Suppressor macrophage (primary cell): ENCODE measurements around the gene C13orf46.

Experiments
- DNase-seq, 4 experiments: peaks; one replicate each; pipeline ENCODE4 v3.0.0-alpha.2; 2020 to 2022

The C13orf46 gene

GRCh38 chr13:113953561-113953960 is 20.3 kb downstream of the C13orf46 start:
- no peak for DNase-seq

- DNase-seq: no peak
Measured at GRCh38 chr13:113952983-113953520, 20.8 kb downstream of the C13orf46 start.

DNA sequence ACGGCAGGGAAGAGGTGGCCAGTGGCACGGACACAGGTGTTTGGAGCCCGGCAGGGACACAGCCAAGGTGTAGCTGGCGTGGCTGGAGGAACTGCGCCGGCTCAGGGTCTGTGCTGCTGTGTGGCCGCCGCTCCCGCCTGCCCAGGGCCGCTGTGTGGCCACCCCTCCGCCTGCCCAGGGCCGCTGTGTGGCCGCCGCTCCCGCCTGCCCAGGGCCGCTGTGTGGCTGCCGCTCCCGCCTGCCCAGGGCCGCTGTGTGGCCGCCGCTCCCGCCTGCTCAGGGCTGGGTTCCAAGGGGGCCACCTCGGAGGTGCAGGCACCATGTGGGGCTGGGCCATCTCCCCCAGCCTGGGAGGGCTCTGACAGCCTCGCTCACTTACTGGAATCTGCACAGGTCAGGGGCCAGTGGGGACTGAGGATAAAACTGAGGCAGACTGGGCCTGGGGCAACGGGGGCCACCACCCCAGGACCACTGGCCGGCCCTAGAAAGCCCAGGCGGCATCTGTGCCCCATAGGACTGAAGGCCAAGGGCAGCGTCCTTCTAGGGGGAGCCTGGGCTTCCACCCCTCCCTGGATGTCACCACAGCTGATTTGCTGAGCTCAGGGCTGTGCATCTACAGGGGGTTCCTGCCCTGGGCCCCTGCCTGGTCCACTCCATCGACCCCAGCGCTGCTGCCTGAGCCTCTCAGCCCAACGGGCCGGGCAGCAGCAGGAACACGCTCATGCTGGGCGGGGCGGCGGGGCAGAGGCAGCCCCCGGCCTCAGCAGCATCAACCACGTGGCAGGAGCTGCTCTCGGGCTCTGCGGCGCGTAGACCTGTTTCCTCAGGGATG is 21.5 kb downstream of the C13orf46 start:
- DNase-seq: no peak

DNA sequence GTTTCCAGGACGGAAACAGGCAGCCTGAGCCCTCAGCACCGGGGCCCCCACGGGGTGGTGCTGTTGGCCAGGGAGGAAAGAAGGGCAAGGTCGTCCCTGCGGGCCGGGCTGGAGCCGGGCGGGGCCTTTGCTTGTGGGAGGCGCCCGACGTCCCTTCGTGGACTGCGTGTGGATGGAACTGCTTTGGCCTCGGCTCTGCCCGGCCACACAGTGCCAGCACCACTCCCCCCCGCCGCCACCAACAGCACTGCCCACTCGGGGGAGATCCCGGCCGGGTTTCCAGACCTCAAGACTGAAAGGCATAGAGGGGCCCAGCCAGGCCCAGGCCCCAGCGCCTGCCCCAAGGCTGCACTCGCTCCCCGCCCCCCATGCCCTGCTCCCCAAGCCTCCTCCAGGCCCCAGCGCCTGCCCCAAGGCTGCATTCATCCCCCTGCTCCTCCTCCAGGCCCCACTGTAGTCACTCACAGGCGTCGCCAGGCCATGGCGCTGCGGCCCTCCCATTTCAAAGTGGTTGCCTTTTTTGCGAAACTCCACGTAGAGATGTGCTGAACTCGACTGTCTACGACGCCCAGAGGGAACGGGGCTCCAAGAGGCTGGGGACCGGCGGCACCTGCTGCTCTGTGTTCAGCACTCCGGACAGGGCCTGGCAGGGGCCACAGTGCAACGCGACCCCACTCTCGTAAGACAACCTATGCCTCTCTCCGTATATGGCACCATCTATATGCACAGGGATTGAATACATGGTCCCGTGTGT is 22.5 kb downstream of the C13orf46 start:
- peak; percentile 77 to 92 (median 84) for DNase-seq

DNA sequence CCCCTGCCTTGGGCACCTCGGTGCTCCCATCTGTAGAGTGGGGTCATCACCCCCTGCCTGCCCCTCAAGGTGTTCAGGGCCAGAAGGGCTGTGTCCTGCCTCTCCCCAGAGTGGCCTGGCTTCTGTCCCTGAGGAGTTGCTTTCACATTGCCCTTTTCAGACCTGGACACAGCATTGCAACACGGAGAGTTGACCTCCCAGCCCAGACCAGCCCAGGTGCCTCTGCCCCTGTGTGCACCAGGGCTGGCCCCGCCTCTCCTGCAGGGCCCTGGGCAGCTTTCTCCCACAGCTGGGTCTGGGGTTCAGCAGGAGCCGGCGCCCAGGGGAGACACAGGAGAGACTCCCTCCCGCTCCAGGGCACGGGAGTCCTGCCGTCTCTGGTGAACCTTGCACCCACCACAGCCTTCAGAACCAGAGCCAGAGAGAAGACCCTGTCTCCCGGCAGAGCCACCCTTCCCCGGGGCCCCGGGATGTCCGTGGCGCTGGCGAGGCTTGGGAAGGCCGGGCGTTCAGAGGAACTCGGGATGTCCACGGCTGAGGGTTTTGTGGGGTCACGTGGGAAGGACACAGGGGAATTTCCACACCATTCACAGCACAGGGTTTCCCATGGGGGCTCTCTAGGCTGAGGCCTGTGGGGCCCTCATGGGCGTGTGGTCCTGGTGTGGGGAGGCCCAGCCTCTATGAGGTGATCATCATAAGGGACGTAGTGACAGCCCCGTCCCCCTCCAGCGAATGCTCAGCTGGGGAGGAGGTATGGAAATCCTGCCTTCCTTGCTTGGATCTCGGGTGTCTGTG is 23.2 kb downstream of the C13orf46 start:
- DNase-seq: no peak

GRCh38 chr13:113949546-113949945 is 24.3 kb downstream of the C13orf46 start:
- DNase-seq: no peak

GRCh38 chr13:113948034-113948742 is 25.7 kb downstream of the C13orf46 start:
- DNase-seq: peak in 2 of 4 experiments; percentile 22 to 25

- DNase-seq: peak; percentile 15 to 55 (median 39)
Measured at GRCh38 chr13:113947311-113948033, 26.4 kb downstream of the C13orf46 start.

GRCh38 chr13:113946409-113947181 is 27.3 kb downstream of the C13orf46 start:
- no peak for DNase-seq

GRCh38 chr13:113945857-113946408 is 27.9 kb downstream of the C13orf46 start:
- no peak for DNase-seq

DNA sequence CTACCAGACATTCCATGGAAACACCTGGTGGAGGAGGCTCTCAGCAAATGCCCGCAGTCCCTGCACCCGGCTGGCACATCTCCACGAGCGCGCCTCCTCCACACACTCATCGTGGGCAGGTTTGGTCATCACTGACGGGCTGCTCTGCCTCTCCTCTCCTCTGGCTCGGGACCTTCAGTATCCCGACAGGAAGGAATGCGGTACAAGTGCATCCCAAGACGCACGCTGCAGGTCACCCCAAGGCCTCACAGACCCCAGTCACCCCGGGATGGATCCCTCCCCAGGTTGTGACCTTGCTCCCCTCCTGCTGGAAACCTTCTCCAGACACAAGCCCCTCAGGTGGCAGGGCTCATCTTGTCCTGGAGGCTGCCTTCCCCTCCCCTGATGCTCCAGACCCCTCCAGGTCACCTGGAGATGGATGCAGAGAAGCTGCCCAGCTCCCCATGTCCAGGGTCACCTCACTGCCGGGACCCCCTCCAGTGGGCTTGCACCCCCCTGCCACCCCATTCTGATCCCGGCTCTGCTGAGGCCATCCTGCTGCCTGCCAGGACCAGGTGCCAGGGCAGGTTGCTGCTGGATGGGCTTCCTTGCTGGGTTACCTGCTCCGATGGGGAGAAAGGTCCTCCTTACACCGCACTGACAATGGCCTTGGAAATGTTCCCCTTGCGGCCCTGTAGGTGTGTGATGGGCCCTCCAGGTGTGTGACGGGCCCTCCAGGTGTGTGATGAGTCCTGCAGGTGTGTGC is 29.9 kb downstream of the C13orf46 start:
- DNase-seq: no peak

DNA sequence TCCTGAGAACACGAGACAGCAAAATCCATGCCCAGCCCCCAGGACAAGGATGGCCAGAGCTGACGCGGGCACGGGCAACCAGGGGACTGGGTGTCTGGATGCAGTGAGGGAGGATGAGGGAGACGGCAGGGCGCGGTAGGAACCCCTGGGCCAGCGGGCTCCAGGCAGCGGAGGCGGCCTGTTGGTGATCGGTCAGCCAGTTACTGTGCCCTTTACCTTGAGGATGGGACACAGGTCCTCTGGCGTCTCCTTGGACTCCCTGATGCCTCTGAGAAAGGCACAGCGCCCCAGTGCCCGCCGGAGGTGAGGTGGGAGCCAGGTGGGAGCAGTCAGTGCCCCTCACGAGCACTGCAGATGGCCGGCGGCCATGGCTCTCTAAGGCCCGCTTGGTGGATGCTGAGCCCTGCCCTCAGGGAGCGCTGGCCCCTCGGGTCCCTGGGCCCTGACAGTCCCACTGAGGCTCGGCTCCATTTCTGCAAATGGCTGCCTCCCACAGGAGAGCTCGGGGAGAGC is 31.2 kb downstream of the C13orf46 start:
- DNase-seq: no peak

GRCh38 chr13:113941571-113942191 is 32.2 kb downstream of the C13orf46 start:
- no peak for DNase-seq

DNA sequence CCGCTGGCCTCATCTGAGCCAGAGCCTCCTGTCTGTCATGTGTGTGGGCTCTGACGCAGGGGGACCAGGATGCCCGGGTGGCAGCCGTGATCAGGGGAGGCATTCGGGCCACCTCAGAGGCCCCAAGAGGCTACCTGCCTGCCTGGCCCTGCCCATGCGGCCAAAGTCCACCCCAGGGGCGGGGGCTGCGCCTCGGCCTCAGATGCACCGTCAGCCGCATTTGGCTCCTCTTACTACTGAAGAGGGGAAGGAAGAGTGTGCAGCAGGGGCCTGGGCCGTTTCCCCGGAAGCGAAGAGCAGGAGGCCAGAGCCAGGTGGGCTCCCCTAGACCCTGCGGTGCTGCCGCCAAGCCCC is 34.0 kb downstream of the C13orf46 start:
- DNase-seq: no peak

GRCh38 chr13:113939129-113939943 is 34.5 kb downstream of the C13orf46 start:
- DNase-seq: no peak

- no peak for DNase-seq
Measured at GRCh38 chr13:113938716-113939115, 35.2 kb downstream of the C13orf46 start.

GRCh38 chr13:113938246-113938645 is 35.6 kb downstream of the C13orf46 start:
- DNase-seq: no peak
